ENCODE measurements around the gene ITGB5.

The ITGB5 gene

DNA sequence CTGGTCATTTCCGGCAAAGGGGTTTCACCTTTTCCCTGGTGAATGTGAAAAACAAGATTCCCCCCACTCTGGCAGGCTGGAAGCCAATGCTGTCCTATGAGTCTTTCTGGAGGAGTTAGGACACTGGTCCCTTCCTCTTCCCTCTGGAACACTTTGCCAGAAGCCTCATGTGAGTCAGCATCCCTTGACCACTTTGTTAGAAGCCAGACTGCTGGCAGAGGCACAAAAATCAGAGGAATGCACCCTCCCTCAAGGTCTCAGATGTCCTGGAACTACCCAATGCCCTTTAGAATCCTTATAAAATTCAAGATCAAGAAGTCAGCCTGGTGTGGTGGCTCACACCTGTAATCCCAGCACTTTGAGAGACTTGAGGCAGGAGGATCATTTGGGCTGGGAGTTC, 26.6 kb downstream of the ITGB5 start:
- peak; percentile 67 for DNase-seq

DNA sequence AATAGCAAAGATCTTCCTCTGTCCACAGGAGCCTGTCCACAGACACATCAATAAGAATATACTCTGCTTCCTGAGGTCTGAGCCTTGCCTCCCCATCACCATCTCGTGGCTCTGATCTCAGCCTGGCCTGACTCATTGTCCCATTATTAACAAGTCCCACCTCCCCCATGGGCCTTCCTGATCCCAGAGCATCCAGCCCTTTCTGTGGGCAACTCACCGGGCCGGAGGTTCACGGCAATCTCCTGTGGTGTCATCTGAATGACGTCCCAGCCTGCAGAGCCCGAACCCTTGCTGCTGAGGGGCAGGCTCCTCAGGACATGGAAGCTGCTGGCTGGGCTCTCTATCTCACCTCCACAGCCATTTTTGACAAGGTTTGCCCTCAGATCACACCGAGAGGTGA, 28.1 kb downstream of the ITGB5 start:
- no peak for DNase-seq

DNA sequence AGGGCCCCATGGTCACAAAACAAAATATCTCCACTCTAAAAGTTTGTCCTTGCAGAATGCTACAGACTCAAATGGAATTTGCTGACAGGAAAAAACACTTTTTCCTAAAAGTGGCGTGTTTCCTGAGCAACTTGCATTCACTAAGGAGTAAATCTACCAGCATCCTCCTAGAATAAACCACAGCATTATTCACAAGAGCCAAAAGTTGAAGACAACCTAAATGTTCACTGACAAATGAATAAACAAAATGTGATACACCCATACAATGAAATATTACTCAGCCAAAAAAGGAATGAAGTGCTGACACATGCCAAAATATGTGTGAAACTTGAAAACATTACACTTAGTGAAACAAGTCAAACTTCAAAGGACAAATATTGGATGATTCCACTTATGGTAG, 28.9 kb downstream of the ITGB5 start:
- no peak for DNase-seq

DNA sequence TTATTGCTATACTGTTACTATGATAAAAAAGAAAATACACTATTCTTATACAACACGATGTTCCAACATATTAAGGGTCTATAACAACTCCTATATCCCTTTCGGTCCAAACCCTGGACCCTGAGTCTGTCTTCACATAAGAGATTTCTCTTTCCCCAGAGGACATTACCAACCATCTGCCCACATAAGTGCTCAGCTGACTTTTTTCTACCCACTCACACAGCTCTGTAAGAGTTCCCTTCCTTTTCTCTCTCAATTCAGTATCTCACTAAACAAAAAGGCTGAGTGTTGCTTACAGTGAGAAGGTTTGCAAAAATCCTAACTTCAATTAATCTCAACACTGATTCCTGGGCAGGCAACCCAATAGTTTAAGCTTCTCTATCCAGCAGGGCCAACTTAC, 30.5 kb downstream of the ITGB5 start:
- no peak for DNase-seq

DNA sequence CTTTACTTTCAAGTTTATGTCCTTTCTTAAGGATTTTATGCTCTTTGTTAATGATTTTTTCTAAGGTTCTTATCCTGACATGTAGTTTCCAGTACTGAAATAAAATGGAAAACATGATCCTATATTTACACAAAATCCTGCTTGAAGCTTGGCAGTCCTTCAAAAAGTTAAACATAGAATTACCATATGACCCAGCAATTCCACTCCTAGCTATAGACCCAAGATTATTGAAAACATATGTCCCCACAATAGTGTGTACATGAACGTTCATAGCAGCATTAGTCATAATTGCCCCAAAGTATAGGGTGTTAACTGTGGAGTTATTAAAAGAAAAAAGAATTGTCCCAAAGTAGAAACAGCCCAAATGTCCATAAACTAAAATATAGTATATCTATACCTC, 33.2 kb downstream of the ITGB5 start:
- DNase-seq, result no peak

DNA sequence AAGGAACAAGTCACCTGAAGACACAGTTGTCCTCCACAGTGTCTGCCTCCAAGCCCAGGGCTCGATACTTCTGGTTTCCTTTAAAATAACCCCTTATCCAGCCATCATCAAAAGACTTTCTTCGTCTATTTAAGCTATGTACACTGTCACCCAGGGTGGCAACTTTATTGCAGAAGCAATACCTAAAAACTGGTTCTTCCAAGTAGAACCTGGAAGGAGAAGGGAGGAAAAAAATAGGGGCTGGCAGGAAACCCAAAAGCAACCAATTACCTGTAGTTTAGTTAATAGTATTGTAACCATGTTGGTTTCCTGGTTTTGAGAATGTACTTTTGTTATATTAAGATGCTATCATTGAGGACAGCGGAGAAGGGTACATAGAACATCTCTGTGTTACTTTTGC, 33.7 kb downstream of the ITGB5 start:
- DNase-seq, result no peak

DNA sequence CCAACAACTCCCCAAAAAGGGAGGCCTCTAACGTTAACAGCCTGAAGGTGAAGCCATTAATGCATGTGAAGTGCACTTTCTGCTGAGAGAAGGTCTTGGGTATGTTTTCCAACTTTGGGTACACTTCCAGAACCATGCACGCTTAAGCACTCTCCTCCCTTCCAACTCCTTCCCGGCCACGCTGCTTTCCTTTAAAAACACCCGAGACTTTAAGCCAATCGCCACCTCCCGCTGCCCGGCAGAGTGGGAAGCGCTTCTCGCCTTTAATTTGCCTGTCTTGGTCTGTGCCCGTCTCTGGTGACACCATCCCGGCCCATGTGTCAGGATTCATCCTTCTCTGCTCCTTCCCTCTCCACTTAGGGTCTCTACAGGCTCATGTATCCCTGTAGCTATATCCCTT, 35.3 kb downstream of the ITGB5 start:
- DNase-seq, result no peak

DNA sequence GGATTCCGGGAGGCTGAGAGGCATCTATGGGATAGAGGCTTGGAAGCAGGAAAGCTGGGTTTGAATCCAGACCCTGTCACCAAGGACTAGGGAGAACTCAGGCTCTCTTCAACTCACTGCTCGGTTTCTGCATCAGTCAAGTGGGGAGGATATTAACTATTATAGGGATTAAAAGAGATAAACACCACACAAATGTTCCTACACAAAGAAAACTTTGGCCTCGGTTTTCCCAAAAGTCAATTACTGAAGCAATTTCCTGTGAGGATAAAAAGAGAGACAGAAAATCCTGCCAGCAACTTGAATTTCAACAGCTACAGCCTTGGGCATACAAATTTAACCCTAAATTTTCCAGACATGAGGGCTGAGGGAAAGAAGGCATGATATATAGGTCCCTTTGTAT, 36.0 kb downstream of the ITGB5 start:
- no peak for DNase-seq

DNA sequence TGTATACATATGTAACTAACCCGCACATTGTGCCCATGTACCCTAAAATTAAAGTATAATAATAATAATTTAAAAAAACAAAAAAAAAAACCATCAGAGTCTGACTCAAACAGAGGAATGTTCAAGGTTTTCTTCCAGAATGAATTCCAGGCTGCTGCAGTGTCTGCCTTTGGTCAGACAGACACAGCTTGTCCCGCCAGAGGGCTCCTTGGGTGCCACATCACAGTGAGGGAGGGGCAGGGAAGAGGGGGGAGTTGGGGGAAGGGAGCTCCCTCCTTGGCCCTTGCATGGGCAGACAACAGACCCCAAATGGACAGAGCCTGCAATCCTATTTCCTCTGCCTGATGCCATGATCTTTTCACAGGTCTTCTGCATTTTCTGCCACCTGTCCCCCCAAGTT, 36.5 kb downstream of the ITGB5 start:
- DNase-seq, result no peak

DNA sequence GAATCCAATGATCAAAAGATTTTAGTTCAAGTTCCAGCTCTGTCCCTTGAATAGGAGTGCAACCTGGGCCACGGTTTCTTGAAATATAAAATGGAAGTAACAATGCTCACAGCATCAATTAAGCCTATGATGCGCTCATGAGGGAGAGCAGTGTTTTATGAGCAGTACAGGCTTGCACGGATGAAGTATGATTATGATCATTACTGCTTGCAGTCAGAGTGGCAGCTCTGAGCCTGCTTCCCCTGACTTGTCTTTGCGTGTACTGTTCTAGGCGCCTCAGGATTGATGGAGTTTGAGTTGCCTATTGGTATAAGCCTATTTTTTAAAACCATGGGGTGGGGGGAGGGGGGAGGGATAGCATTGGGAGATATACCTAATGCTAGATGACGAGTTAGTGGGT, 37.0 kb downstream of the ITGB5 start:
- no peak for DNase-seq

DNA sequence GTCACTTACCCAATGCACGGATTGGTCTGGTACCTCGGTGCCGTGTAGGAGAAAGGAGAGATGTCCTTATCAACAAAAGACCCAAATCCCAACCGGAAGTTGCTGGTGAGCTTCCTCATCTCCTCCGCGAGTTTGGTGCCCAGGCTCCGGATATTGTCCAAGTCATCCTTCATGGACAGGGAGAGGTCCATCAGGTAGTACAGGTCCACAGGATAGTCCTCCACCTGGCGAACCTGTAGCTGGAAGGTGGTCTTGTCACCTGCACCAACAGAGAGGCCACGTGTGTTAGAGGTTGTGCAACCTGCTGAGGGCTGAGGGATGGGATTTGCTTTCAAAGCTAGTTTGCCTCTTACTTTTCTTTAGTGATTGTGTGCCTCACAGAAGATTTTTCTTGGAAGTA, 38.9 kb downstream of the ITGB5 start:
- no peak for DNase-seq

DNA sequence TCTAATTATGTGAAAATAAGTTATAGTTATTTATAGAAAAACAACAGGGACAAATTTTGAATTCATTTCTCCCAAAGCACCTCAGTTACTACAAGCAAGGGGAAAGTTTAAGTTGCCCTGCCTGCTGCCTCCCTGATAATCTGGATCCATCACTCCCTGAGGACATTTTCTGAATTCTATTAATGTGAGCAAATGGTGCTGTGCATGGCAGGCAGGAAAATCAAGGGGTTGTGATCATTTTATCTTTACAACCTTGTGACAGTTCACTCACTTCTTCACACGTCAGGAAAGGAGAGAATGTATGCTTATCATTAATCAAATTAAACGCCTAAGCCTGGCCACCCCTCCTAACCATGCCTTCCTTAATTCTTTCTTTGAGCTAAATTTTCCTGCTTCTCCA, 39.3 kb downstream of the ITGB5 start:
- DNase-seq, result no peak

DNA sequence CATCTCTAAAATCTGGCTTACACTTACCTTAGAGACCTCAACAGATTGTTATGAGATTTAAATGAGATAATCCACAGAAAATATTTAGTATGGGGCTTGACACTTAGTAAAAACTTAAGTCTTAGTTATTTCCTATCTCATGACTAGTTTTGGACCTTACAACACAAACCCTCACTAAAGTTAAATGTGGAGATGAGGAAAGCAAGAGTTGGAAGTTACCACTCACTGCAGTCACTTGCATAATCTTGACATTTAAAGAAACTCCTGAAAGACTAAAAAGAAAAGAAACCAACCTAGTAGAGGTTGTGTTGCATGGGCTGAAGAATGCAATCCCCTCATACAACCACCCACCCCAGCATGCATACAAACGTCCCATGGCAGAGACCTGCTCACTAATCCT, 40.1 kb downstream of the ITGB5 start:
- no peak for DNase-seq

DNA sequence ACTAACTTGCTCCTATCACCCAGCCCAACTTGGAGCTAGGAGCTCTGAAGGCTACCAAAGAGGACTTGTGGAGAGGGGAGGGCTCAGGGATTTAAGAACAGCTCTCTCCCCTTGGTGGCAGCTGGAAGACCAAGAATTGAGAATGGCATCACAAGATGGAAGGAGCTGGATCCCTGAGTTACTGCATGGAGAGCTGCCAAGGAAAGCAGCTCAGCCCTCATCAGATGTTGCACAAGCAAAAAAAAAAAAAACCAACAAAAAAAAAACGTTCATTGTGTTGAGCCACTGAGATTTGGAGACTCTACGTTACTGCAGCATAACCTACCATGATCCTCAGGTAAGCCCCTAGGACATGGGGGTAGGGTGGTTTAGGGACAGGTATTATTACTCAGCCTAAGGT, 41.0 kb downstream of the ITGB5 start:
- DNase-seq, result no peak

DNA sequence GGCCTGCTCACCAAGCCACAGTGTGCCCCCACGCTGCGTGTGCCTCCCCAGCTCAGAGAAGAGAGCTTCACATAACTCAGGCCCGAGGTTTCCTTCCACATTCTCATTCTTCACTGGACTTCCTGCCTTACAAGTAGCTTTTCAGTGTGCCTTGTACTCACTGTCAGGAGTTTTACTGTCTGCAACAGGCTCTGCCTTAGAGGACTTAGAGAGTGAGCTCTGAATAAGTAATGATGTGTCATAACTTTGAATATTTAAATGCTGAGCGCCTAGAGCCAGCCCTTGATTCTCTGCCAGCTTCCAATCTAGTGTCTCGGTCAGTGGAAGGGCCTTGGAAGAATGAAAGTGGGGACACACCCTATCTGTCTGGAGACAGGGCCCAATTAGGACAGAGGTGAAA, 41.8 kb downstream of the ITGB5 start:
- DNase-seq, result no peak

DNA sequence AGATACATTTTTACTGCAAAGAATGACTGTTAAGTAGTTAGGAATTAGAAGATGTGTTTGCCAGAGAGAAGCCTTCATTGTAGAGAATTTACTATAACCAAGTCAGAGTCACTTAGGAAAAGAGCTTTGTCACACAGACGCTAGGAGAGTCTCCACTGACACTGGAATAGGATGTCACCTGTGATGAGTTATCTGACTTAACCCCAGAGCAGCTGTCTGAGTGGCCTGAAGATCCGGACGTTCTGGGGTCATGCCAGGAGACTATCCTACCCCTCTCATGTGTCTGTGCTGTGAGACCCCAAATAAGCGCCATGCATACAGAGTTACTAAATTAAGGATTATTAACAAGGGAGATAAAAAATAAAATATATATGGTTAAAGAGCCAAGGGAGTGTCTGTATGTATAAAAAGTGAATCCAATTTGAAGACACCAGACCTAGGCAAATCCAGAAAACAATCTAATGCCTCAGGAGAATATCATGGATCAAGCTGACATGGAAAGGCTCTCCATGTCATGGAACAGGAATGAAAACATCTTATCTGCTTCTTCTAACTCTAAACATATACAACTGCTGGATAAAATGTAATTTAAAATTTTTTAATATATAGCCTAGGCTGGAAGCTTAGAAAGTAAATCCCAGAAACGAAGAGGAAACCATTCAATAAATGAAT, 43.5 kb downstream of the ITGB5 start:
- DNase-seq, result no peak

DNA sequence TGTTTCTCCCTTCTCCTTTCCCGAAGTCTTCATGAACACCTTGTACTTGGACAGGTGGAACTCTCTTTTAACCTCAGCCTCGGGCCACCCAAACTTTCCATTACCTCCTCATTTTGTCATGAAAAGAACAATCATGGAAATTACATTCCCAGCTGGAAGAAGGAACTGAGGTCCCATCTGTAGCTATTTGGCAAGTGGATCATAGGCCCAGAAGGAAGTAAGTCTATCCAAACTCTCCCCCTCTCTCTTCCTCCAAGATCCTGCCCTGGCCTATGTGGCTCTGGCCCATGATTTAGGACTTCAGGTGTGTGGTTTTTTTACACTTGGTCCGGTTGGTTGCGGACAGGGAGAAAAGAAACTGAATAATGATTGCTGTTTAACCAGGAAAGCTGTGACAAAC, 44.1 kb downstream of the ITGB5 start:
- DNase-seq, result no peak

DNA sequence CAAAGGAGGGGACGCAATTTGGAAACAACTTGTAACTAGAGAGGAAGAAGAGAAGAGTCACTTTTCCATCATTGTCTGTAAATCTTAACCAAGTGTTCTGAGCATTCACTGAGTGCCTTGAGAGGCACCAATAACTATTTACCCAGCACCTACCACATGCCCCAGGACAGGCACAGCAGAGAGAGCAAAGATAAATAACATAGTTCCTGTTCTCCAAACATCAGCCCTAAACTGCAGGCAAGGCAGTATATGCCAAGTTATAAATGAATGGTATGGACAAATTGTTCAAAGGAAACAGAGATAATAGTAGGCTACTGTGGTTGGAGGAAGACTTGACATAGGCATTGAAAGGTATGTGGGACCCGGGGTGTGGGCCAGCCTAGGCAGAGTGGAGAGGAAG, 45.6 kb downstream of the ITGB5 start:
- no peak for DNase-seq

DNA sequence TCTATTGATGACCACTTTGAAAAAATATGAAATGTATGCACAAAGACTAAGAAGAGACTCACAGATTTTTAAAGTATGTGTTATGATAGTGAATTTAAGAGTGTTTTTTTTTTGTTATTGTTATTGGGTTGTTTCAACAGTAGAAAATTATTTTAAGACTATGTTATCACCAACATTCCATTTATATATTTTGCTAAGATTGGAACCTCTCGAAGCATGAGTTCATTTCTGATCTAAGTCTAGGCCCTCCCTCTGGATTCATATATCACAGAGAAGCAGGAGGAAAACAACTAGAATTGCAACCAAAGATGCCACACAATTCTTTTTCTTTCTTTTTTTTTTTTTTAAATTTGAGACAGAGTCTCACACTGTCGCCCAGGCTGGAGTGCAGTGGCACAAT, 46.8 kb downstream of the ITGB5 start:
- no peak for DNase-seq

DNA sequence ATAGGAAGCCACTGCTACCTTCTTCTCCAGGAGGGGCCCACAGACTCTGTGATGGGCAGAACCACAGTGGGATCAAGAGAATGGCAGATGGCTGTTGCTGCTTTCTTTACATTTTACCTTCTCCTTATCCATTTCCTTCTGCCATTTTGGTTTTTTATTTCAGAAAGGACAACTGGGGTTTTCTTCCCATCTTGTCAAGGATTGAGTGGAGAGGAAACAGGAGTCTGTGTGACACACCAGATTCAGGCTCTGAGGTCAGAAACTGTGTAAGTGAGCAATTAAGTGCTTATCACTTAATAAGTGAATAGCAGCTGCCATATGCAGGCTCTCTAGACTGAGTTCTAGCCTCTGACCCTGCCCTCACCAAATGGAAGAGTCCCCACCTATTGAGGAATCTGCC, 47.3 kb downstream of the ITGB5 start:
- DNase-seq, result no peak

DNA sequence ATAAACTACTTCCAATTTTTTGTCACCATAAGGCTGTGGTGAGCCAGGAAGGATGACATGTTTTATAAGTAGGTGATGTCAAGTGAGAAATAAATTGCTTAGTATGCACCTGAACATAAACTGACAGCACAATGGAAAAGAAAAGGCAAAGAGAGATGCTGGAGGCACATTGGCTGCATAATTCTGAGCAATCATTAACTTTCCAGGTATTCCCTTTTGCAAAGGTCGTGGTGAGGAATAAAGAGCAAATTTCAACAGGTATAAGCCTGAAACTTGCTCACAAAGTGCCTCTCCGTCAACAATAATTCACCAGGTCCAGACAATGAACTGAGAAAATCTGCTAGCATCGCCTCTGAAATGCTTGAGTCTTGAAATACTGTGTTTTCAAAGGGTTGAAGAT, 48.2 kb downstream of the ITGB5 start:
- DNase-seq, result no peak

DNA sequence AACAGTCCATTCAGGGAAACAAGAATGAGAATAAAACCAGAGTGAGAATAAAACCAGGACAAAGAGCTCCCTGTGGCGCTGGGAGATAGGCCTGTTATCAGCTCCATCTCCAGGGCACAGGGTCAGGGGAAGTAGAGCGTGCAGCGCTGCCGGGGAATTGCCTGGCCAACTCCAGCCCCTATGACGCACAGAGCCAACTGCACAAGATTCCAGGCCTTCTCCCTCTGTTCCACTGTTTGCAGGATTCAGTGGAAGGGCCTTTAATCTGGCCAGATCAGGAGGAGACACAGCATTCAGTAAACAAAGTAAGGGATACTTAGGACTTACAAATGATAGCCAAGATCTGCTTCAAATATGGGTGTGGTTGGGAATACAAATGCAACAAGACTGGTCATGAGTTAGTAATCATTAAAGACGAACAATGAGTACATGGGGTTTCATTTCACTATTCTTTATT, 49.4 kb downstream of the ITGB5 start:
- no peak for DNase-seq

DNA sequence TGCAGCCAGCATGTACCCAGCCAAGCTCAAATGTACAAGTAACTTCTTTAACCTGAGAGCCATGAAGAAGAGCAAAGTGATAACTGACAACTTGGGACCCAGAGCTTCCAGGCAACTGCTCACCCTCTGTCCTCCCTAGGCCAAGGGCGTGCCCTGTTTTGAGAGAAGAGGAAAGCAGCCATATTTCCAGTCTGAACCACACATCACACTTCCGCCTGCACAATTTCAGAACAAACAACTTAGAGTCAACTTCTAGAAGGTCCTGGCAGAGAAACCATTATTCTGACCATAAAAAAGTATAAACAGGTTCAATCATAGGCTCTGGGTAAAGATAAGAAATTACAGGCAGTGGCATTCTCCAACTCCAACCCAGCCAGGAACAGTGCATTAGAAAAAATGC, 50.1 kb downstream of the ITGB5 start:
- no peak for DNase-seq

DNA sequence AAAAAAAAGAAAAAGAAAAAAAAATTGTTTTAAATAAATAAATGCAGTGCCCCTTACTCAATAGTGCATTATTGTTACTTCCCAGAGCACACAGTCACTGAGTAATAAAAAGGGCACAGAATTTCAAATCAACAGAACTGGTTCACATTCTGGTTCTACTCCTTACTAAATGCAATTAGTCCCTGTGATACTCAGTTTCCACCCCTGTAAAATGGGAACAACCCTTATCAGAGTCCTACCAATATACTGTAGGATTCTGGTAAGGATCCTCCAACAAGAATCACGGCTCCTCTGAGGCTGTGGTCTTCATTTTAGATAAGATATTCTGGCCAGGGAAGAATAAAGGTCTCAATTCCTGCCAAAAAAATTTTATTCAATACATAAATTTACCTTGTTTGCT, 50.7 kb downstream of the ITGB5 start:
- DNase-seq, result no peak
